ENCODE measurements around the gene CMTM3. TPM values are rescaled to one million over a fixed set of nuclear protein-coding genes. Genes with fewer than 3 reads are reported as not detected.
"Not testable (repeated sequence)": the region's sequence is repeated elsewhere in the genome, so short reads cannot be mapped to it uniquely, and the experiment has no call there.

Gene CMTM3
- total and polyA plus RNA-seq, 3 donors from 2014 or later, result 137 to 182 (median 149) TPM

DNA sequence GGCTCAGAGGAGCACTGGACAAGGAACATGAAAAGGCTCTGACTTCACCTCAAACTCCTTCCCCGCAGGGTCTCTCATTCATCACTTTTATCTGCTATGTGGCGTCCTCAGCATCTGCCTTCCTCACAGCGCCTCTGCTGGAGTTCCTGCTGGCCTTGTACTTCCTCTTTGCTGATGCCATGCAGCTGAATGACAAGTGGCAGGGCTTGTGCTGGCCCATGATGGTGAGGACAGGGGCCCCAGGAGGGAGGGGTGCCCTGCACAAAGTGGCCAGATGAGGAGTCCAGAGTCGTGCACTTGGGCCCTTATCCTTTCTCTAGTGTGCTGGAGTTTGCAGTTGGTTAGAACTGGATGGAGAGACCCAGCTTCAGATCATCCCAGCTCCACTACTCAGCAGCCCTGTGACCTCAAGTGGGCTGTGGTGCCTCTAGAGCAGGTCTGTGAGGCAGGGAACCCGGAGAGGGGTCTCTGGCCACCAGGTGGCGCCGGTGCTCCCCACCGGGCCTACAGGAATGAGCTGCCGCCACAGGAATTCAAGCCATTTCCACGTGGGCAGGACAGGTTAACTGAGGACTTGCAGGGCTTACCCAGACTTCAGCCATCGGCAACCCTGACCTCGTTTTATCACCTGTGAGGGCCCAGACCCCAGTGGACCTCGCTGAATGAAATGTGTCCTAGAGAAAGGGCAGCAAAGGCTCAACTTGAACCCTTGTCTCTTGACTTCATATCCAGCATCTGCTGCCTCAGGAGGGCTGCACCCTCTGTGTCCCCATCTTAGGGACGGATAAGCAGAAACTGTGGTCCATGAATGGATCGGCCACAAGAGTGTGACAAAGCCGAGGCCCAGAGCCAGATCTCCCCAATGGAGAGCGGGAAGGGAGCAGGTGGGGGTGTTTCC lies 4.0 kb downstream of the CMTM3 start:
- intact Hi-C loops (cut with DNase I; ENCODE audit: low total_unique reads), result loop anchor here (10.0 kb wide), 1 partner anchor 124 kb away; no protein-coding TSS in a partner anchor
- TF ChIP-seq CTCF (IDR thresholded peaks at IDR 0.05), result peak; percentile 75 to 92 (median 84)
- no peak for TF ChIP-seq POLR2A (IDR thresholded peaks at IDR 0.05)
- WGBS, 2 donors, result 38 to 52% methylated on average over 10 to 17 of the region's 17 CpGs

DNA sequence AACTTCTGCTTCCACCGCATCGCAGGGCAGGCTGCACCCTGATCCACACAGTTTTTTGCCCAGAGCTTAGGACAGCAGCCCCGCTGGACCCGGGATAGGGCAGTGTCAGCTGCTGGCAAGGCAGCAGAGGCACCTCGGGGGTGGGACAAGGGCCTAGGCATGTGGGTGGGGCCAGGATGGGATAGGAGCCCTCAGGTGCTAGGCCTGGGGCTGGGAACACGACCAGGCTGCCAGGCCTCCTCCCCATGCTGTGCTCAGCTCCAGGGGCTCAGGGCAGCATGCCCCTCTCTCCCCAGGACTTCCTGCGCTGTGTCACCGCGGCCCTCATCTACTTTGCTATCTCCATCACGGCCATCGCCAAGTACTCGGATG lies 4.6 kb downstream of the CMTM3 start:
- Histone ChIP-seq H3K27ac (peak overlapping the region; percentile 29 to 60), H3K4me1 (peaks cover 21% of the 10 kb centered on the region)

More for the DNA sequence above, 4.0 kb downstream of the CMTM3 start:
- Histone ChIP-seq H3K4me1 (peaks cover 25% of the 10 kb centered on the region), H3K27ac (peak overlapping the region; percentile 29 to 60), H3K27me3 (no peaks in the 10 kb centered on the region), H3K36me3 (ENCODE audit: low read depth, missing control alignments) (no peaks in the 10 kb centered on the region), H3K9me3 (no peaks in the 10 kb centered on the region), H3K4me3 (no peak overlapping the region)
- DNase-seq, result peak; percentile 94

DNA sequence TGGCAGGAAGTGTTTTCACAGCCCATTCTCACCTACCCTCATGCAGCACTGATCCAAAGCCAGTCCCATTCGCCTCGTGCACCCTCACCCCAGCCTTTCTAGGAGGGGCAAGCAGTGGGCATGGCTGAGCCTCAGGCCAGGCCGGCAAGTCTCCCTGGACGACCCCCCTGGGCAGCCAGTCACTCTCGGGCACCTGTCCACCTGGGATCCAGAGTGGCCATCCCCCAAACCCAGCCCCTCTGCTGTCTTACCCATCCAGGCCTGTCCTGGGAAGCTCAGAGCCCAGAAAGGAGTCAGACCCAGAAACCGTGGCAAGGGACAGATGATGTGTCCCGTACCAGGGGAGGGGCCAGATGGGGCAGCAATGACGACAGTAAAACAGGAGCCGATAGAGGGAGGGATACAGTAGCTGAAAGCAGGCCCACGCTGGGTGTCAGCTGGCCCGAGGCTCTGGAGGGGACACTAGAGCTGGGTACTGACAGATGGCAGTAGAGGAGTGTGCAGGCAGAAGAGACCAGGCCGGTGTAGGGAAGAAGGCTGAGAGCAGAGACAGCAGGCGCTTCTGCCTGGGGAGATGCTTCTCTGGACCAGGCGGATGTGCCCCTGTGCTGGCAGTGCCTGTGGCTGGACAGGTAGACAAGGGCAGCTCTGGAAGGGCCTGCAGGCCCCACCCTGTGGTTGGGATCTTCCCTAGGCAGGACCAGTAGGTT lies 5.8 kb downstream of the CMTM3 start:
- TF ChIP-seq CTCF (IDR thresholded peaks at IDR 0.05) (no peak), POLR2A (IDR thresholded peaks at IDR 0.05) (no peak)
- H3K27me3 ChIP-seq, result no peaks in the 10 kb centered on the region
- whole genome bisulfite sequencing, 2 donors, result 85 to 90% methylated on average over 9 to 14 of the region's 14 CpGs
- no peak for DNase-seq
- no peak overlapping the region for H3K27ac ChIP-seq
- peaks cover 21% of the 10 kb centered on the region for H3K4me1 ChIP-seq
- intact Hi-C loops (cut with DNase I; ENCODE audit: low total_unique reads), result no loop called here
- no peak overlapping the region for H3K4me3 ChIP-seq
- H3K36me3 ChIP-seq (ENCODE audit: low read depth, missing control alignments), result no peaks in the 10 kb centered on the region
- H3K9me3 ChIP-seq, result no peaks in the 10 kb centered on the region

More for the DNA sequence above, 4.6 kb downstream of the CMTM3 start:
- Histone ChIP-seq H3K36me3 (ENCODE audit: low read depth, missing control alignments) (no peaks in the 10 kb centered on the region), H3K9me3 (no peaks in the 10 kb centered on the region), H3K27me3 (no peaks in the 10 kb centered on the region), H3K4me3 (no peak overlapping the region)
- 76 to 85% methylated on average over 4 to 12 of the region's 12 CpGs for WGBS, 2 donors
- DNase-seq, result no peak
- intact Hi-C loops (cut with DNase I; ENCODE audit: low total_unique reads), result loop anchor here (10.0 kb wide), 1 partner anchor 124 kb away; no protein-coding TSS in a partner anchor
- TF ChIP-seq POLR2A (IDR thresholded peaks at IDR 0.05), result no peak
- TF ChIP-seq CTCF (IDR thresholded peaks at IDR 0.05), result no peak

DNA sequence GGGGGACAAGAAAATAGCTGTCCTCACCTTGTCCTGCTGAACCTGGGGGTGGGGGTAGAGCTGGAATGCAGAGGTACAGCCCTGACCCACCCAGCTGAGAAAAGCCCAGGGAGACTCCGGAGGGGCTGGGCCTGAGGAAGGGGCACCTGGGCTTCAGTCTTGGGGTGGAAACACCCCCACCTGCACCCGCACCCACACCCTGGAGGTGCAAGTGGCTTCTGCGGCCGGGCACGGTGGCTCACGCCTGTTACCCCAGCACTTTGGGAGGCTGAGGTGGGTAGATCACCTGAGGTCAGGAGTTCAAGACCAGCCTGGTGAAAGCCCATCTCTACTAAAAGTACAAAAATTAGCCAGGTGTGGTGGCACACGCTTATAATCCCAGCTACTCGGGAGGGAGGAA lies 7.4 kb downstream of the CMTM3 start:
- H3K27ac ChIP-seq; intact Hi-C loops (cut with DNase I; ENCODE audit: low total_unique reads); H3K4me3 ChIP-seq; H3K36me3 ChIP-seq (ENCODE audit: low read depth, missing control alignments); H3K9me3 ChIP-seq; H3K27me3 ChIP-seq; DNase-seq: not testable (repeated sequence)
- 94 to 95% methylated on average over 8 of the region's 8 CpGs for WGBS, 2 donors
- H3K4me1 ChIP-seq, result peaks cover 12% of the 10 kb centered on the region

- TF ChIP-seq POLR2A (IDR thresholded peaks at IDR 0.05), result no peak
- no peak for TF ChIP-seq CTCF (IDR thresholded peaks at IDR 0.05)
- H3K27ac ChIP-seq, result no peak overlapping the region
- no peaks in the 10 kb centered on the region for H3K9me3 ChIP-seq
- no peaks in the 10 kb centered on the region for H3K36me3 ChIP-seq (ENCODE audit: low read depth, missing control alignments)
- H3K4me3 ChIP-seq, result no peak overlapping the region
- WGBS, 2 donors, result 78 to 86% methylated on average over 8 to 14 of the region's 14 CpGs
- DNase-seq, result no peak
- H3K27me3 ChIP-seq, result no peaks in the 10 kb centered on the region
- H3K4me1 ChIP-seq, result peaks cover 14% of the 10 kb centered on the region
- intact Hi-C loops (cut with DNase I; ENCODE audit: low total_unique reads), result no loop called here
These were observed 7.9 kb downstream of the CMTM3 start for GRCh38 chr16:66612422-66612821.

Data from testis (tissue), 3 donors.